Neural crest cell (in vitro differentiated cells): ENCODE results near the gene OS9. TPM values are rescaled to one million over a fixed set of nuclear protein-coding genes. Genes with fewer than 3 reads are reported as not detected.
A peak's percentile ranks its signal among the peaks of the same experiment; 100 is the strongest.

Source experiments
- DNase-seq: peaks from one replicate; pipeline ENCODE4 v3.0.0; 2021; ENCODE audit warnings: low read depth, mixed read lengths, low spot score
- H3K27ac Mint-ChIP-seq: one replicate; pipeline ENCODE4 v1.8.0; 2021; ENCODE audit warnings: mild to moderate bottlenecking, mixed read lengths; ENCODE audit not compliant: unreplicated experiment
- H3K27me3 Mint-ChIP-seq: 2 replicates; pipeline ENCODE4 v1.8.0; 2021; ENCODE audit warnings: low read depth, mild to moderate bottlenecking, mixed read lengths
- H3K36me3 Mint-ChIP-seq: 2 replicates; pipeline ENCODE4 v1.8.0; 2021; ENCODE audit warnings: low read depth, mild to moderate bottlenecking, mixed read lengths
- H3K4me1 Mint-ChIP-seq: 2 replicates; pipeline ENCODE4 v1.8.0; 2021; ENCODE audit warnings: mixed read lengths
- H3K4me3 Mint-ChIP-seq: one replicate; pipeline ENCODE4 v1.8.0; 2021; ENCODE audit warnings: mild to moderate bottlenecking, mixed read lengths
- H3K9me3 Mint-ChIP-seq: 2 replicates; pipeline ENCODE4 v1.8.0; 2021; ENCODE audit warnings: mixed read lengths
- total RNA-seq: library from RNA; stranded (reverse); gene quantifications from 2 replicates; pipeline ENCODE4 v1.2.1, GENCODE V29; 2021
- TF ChIP-seq, protein P1 (sequence below): fragments of 200-600 bp; sonication (generic); conservative IDR thresholded peaks from 2 replicates; pipeline ENCODE4 v1.5.0; 2021; ENCODE audit warnings: antibody characterized with exemption, mild to moderate bottlenecking

OS9 gene
- total RNA-seq, 1 donor from 2014 or later: 135 TPM

DNA sequence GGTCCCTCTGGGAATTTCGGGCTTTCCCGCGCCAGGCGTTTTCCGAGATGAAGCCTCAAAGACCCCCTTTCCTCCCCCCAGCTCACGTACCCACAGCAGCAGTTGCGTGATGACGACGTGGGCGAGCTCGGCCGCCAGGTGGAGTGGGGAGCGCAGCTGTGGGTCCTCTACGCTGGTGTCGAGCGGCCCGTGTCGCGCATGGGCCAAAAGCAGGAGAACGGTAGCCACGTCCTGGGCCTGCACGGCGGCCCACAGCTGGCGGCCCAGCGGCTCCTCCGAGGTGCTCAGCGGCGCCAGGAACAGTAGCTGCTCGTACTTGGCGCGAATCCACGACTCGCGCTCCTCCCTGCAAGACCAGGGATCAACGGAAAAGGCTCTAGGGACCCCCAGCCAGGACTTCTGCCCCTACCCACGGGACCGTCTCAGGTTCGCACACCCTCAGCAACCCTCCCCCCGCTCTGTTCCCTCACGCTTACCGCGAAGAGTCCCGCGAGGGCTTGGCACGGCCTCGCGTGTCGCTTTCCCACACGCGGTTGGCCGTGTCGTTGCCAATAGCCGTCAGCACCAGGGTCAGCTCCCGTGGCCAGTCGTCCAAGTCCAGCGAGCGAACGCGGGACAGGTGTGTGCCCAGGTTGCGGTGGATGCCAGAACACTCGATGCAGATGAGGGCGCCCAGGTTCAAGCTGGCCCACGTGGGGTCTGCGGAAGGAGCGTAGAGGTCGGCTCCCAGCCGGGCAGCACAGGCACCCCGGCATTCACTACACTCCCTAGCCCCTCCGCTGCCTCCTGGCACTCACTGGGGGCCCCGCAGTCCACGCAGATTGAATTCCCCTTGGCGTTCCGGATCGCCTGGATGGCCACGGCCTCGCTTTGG is 33.2 kb downstream of the OS9 start:
- TF ChIP-seq, protein P1, sequence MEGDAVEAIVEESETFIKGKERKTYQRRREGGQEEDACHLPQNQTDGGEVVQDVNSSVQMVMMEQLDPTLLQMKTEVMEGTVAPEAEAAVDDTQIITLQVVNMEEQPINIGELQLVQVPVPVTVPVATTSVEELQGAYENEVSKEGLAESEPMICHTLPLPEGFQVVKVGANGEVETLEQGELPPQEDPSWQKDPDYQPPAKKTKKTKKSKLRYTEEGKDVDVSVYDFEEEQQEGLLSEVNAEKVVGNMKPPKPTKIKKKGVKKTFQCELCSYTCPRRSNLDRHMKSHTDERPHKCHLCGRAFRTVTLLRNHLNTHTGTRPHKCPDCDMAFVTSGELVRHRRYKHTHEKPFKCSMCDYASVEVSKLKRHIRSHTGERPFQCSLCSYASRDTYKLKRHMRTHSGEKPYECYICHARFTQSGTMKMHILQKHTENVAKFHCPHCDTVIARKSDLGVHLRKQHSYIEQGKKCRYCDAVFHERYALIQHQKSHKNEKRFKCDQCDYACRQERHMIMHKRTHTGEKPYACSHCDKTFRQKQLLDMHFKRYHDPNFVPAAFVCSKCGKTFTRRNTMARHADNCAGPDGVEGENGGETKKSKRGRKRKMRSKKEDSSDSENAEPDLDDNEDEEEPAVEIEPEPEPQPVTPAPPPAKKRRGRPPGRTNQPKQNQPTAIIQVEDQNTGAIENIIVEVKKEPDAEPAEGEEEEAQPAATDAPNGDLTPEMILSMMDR: peak; percentile 36
- Mint-ChIP-seq H3K4me3 (peak overlapping the region; percentile 69), H3K27ac (no peak overlapping the region), H3K9me3 (no peaks in the 10 kb centered on the region), H3K27me3 (peaks cover 92% of the 10 kb centered on the region), H3K4me1 (peaks cover 8% of the 10 kb centered on the region), H3K36me3 (peaks cover 2% of the 10 kb centered on the region)
- no peak for DNase-seq

DNA sequence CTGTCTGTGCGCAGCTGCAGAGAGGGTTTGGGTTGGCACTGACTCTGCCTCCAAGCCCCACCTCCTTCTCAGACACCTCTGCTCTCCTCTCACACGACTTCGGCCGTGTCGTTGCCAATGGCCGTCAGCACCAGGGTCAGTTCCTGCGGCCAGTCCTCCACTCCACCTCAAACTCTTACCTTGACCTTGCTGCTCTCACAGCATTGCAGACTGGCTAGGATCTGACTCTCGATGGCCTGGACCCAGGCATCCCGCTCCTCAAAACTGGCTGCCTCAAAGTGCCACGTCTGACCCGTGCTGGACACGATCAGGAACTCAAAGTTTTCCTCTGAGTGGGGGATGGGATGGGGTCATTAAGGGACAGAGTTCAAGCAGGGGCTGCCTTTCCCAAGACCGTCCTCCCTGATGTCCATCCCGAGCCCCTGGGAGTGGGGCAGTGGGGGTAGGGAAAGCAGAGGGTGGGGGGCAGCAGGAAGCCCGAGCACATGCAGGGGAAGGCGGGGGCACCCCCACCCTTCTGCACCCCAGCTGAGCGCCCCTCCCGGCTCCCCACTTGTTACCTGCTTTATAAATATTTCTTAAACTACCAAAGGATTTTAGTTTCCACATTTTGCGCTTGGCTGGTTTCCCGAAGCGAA is 33.9 kb downstream of the OS9 start:
- Mint-ChIP-seq H3K36me3 (peaks cover 2% of the 10 kb centered on the region), H3K27me3 (peaks cover 97% of the 10 kb centered on the region), H3K27ac (no peak overlapping the region)

DNA sequence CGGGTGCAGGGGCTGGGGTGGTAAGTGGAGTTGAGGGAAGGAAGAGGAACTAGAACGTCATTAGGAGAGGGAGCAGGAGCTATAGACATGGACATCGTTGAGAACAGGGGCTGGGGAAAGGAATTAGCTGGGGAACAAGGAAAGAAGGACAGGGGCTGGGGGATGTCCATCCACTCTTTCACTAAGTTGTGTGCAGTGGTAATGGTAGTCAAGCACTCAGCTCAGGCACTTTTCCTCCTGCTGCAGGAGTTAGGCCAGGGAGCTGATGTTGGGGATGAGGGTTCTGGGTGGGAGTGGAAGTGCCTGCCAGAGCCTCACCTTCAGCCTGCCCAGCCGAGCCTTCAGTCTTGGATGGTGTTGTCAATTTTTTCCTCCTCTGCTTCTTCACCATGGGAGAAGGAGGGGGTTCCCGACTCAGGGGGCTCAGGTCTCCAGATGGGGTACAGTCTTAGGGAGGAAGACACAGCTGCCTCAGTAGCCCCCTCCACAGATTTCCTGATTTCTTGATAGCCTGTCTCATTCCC is 35.5 kb downstream of the OS9 start:
- Mint-ChIP-seq H3K27ac (no peak overlapping the region), H3K36me3 (peaks cover 2% of the 10 kb centered on the region), H3K4me1 (peaks cover 8% of the 10 kb centered on the region), H3K27me3 (peaks cover 97% of the 10 kb centered on the region), H3K9me3 (no peaks in the 10 kb centered on the region), H3K4me3 (peak overlapping the region; percentile 77)
- no peak for DNase-seq
- TF ChIP-seq, protein P1: no peak

More for the DNA sequence above, 33.9 kb downstream of the OS9 start:
- H3K9me3 Mint-ChIP-seq: no peaks in the 10 kb centered on the region
- TF ChIP-seq, protein P1: no peak
- H3K4me3 Mint-ChIP-seq: peak overlapping the region; percentile 69
- H3K4me1 Mint-ChIP-seq: peaks cover 8% of the 10 kb centered on the region
- no peak for DNase-seq

DNA sequence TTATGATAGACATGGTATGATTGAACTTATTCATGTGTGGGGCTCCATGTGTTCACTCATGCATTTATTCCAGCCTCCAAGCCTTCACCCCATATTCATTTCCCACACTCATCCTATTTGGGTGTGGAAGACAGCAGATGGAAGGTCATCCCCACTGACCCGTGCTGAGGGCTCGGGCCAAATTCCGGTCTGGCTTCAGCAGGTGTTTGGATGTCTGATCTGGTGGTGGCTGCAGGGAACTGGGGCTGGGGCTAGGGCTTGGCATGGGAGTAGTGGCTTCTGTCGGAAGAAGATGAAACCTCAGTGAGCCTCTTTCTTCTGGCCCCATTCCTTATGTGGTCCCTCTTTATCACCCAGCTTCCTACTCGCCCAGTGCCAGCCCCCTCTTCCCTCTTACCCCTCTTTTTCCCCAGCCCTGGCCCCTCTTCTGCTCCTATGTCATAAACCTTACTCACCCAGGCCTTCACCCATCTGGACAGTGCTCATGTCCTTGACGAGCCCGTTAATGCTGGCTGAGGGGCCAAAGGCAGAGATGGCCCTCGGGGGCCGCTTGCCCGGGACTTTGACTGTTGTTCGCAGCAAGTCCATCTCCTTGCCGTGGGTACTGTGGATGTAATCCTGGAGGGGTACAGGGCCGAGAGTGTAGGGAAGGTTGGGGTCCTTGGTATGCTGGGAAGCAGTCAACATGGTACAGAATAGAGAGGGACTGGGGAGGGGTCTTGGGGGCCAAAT is 36.6 kb downstream of the OS9 start:
- peak overlapping the region; percentile 25 for H3K4me3 Mint-ChIP-seq
- TF ChIP-seq, protein P1: no peak
- peaks cover 98% of the 10 kb centered on the region for H3K27me3 Mint-ChIP-seq

DNA sequence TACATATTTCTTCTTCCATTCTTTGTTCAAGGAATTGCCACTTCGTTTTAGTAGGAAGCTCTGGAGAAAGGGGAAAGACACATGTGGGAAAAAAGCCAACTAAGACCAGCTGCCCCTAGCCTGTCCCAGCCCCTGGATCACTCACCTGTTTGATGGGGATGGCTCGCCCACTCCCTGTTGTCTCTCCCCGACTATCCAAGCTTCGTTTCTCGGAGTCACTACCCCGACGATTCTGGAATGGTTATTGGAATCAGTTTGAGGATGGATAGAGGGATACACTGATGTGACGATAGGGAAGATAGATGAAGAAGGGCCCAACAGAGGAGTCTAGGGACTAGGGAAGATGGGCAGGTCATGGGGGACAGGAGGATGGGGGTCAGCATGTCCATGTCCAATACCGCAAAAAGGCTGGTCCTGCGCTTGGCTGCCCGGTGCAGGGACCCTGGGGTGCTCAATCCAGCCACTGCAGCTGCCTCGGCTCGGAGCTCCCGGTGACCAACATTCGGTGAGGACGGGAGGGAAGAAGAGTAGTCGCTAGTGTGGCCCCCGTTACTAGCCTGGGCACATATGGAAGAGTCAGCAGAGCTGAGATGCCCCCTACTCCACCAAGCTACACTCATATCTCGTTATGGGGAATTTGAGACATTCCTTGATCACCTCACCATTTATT is 37.6 kb downstream of the OS9 start:
- peaks cover 2% of the 10 kb centered on the region for H3K36me3 Mint-ChIP-seq
- peaks cover 12% of the 10 kb centered on the region for H3K4me1 Mint-ChIP-seq
- H3K27ac Mint-ChIP-seq: no peak overlapping the region
- peaks cover 100% of the 10 kb centered on the region for H3K27me3 Mint-ChIP-seq
- H3K4me3 Mint-ChIP-seq: no peak overlapping the region
- no peak for DNase-seq
- H3K9me3 Mint-ChIP-seq: no peaks in the 10 kb centered on the region
- TF ChIP-seq, protein P1: no peak

More for the DNA sequence above, 36.6 kb downstream of the OS9 start:
- no peaks in the 10 kb centered on the region for H3K9me3 Mint-ChIP-seq
- DNase-seq: no peak
- H3K4me1 Mint-ChIP-seq: peaks cover 9% of the 10 kb centered on the region
- peaks cover 2% of the 10 kb centered on the region for H3K36me3 Mint-ChIP-seq
- H3K27ac Mint-ChIP-seq: no peak overlapping the region
